Stimulated activated CD8-positive, alpha-beta memory T cell treated with anti-CD3 and anti-CD28 coated beads, Interleukin-7, amount 100 ng/mL, for 48 hours (primary cell): ENCODE results near the gene ALPK3.

Source experiments
- DNase-seq, 2 donors: peaks; one replicate each; pipeline ENCODE4 v3.0.0-alpha.2; 2020; ENCODE audit warnings: low read depth in 1 of 2; ENCODE audit errors: extremely low read depth in 1 of 2

The ALPK3 gene

DNA sequence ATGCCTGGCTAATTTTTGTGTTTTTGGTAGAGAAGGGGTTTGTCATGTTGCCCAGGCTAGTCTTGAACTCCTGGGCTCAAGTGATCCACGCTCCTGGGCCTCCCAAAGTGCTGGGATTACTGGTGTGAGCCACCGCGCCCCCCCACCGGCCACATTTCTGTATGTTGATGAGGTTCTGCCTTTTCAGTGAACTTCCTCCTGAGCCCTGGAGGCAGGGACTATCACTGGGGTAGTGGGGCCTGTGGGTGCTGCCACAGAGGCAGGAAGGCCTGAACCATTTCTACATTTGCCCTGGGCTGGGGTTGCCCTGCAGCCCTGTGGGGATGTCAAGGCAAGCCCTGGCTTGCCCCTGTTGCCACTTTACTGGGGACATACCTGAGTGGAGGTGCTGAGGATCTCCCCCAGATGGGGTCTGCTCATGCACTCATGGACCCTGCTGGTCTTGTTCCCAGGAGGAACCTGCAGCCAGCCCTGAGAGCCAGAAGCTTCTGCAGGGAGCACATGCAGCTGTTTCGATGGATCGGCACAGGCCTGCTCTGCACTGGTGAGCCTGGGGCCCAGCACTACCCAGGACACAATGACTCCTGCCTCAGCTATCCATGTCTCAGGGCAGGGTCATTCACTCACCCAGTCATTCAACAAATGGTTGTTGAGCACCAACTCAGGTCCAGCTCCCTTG, 73.0 kb downstream of the ALPK3 start:
- DNase-seq, result no peak

DNA sequence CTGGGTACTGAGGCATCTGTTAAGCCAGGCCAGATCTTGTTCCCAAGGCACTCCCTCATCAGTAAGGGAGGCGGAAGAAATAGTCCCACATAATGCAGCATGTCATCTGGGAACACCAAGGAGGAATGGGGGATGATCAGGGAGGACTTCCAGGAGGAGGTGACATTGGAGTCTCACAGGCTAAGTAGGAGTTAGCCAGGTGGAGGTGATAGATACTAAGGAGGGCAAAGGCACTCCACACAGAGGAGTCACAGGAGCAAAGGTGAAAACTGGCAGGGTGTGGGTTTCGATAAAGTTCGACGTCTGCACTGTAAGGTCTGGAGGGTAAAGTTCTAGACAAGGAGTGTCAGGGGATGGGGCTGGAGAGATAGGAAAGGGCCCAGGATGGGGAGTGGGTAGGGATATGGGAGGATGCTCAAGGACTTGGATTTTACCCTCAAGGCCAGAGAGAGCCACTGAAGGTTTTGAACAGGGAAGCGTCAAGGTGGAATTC, 73.6 kb downstream of the ALPK3 start:
- DNase-seq, result no peak

DNA sequence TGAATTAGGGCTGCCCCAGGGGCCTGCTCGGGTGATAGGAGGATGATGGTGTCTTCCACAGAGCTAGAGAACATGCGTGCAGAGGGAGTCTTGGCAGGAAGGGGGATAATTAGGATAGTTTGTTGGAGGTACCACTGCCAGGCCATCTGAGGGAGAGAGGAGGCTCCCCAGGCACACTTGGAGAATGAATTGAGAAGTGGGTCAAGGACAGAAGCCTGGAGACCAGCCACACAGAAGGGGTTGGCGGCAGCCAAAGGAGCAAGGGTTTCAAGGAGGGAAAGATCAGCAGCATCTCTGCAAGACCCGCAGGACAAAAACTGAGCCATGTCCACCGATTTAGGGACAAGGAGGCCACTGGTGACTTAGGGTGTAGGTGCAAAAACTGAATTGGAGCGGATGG, 74.2 kb downstream of the ALPK3 start:
- no peak for DNase-seq

DNA sequence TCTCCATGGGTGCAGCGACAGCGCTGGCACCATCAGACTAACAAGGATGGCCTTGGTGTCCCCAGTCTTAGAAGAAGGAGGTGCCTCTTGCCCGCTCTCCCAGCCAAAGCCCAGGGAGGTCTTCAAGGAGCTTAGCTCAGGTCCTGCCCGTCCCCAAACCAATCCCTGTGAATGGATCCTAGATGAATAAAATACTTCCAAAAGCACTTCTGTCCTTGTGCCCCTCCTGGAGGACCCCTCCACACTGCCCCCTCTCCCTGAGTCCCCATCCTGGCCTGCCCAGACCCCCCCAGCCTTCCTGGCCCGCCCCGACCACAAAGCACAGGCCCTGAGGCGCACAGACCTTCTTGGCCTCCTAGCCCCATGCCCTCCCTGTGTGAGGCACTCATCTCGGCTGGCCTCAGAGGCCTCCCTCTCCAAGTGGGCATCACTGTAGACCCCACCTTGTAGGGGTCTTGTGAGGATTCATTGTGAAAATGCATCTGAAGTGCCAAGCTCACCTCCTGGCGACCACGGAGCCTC, 75.7 kb downstream of the ALPK3 start:
- DNase-seq, result no peak

DNA sequence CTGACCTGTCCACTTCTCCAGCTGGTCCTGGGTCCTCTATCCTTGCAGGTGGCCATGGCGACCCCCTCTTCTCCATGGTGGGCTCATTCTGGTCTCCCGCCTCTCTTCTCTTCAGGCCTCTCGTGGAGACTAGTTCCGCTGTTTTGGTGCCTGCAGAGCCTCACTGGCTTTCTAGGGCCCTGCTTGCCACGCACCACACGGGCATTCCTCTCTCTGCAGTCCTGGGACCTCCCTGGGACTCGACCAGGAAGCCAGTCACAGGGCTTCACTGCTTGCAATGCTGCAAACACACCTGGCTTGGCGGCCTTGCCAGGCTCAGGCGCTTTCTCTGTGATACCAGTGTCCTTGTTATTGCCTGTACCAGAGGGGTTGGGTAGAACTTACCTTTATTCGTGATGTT, 76.5 kb downstream of the ALPK3 start:
- DNase-seq, result no peak

DNA sequence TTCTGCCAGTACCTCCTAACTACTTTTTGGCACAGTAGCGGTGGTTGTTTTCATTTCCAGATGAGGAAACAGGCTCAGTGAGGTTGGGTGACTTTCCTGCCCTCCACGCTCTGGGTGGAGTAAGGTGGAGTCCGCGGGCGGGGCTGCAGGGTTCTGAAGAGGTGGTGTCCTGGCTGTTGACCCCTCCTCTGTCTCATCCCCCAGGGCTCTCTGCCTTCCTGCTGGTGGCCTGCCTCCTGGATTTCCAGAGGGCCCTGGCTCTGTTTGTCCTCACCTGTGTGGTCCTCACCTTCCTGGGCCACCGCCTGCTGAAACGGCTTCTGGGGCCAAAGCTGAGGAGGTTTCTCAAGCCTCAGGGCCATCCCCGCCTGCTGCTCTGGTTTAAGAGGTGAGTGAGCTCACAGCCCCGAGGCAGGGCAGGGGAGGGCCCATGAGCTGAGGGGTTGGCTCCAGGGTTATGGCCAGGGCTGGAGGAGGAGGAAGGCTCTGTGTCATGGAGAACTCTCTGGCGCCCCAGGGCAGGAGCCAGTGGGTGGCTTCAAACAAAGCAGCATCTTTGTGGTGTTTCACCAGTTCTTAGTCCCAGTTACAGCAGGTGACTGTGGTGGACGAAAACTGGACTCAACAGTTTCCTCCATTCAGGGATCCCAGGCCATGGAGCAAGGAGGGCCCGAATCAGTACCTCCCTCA, 77.7 kb downstream of the ALPK3 start:
- DNase-seq, result no peak

DNA sequence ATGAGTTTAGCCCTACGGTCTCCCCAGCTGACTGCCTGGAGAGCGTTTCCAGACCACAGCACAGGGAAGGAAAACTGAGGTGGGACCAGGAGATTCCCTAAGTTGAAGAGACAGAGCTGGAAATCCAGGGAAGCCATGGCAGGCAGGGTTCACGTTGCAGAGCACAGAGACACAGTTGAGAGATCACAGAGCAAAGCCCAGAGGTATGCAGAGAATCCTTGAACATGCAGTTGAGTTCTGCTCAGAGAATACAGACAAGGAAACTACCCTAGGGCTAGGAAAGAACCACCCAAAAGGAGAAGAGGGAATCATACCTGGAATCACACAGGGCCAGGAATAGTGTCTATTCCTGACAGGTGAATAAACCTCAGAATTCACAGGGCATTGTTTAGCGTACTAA, 81.6 kb downstream of the ALPK3 start:
- no peak for DNase-seq

DNA sequence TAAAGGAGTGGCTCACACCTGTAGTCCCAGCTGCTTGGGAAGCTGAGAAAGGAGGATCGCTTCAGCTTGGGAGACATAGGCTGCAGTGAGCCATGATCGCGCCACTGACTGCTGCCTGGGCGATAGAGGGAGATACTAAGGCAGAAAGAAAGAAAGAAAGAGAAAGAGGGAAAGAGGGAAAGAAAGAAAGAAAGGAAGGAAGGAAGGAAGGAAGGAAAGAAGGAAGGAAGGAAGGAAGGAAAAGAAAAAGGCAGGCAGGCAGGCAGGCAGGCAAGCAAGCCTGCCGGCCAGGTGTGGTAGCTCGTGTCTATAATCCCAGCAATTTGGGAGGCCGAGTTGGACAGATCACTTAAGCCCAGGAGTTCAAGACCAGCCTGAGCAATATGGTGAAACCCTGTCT, 82.6 kb downstream of the ALPK3 start:
- DNase-seq, result no peak

DNA sequence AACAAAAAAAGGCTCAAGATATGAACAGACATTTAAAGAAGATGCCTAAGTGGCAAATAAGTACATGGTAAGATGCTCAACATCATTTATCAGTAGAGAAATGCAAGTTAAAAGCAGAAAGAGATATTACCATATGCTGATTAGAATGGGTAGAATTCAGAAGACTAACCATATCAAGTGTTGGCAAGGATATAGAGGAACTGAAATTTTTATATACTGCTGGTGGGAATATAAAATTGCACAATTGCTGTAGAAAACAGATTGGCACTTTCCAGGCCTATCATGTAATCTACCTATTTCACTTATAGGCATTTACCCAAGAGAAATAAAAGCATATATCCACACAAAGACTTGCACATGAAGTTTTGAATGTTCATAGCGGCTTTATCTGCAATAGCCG, 84.4 kb downstream of the ALPK3 start:
- DNase-seq, result no peak

DNA sequence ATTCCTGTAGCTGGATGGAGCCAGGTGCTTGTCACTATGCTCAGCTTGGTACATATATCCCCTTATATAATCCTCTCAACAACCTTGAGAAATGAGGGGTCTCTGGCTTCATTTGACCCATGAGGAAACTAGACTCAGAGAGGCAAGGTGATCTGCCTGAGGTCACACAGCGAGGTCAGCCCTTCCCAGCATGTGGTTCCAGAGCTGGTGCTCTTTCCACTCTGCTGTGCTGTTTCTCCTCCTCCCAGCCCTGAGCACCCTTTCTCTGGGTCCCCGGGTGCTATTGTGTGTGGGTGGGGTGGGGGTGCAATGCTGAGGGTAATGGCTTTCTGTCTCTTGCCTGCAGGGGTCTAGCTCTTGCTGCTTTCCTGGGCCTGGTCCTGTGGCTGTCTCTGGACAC, 86.6 kb downstream of the ALPK3 start:
- no peak for DNase-seq

DNA sequence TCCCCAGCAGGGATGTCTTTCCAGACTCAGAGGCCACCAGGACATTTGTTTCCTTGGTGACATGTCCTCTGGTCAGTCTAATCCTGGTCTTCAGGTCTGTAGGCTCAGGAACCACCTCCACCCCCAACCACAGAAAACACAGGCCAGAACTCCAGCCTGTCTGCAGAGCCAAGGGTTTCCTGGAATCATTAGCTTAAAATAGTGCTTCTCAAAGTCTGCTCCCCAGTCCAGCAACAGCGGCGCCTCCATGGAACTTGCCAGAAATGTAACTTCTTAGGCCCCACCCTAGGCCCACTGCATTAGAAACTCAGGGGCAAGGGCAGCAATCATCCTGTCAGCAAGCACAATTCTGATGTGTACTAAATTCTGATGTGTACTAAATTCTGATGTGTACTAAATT, 87.3 kb downstream of the ALPK3 start:
- no peak for DNase-seq

DNA sequence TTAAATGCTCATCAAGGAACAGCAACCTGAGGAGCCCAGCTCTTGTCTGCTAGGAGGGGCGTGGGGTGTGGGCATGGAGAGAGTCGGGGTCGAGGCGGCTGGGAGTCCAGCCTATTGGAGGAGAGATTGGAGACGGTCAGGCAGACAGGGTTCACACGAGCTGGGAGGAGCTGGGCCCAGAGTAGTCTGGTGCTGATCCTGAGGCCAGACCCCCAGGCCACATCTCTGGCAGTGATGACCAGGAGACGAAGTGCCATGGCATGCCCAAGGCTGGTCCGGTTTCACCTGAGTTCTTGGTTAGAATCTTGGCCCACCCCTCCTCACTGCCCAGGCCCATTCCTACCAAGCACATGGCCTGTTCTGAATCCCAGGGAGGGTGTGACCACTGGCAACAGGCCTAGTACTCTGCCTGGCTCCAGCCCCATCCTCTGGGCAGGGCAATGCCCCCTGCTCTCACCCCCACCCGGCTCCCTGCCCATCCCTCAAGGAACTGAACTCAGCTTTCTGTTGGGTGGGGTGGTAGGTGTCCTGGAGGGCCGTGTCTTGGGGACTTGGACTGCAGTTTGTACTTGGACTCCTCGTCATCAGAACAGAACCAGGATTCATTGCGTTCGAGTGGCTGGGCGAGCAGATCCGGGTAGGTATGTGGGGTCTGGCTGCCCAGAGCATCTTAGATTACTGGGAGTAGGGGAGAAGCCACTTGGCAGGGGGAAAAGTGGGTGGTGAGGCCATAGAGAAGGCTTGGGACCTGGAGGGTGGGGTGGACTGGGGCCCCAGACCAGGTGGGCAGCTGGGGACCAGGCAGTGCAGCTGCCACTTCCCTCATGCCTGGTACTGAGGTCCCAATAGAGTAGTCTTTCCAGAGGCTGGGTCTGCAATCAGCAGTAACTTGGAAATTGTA, 88.1 kb downstream of the ALPK3 start:
- DNase-seq, result no peak

DNA sequence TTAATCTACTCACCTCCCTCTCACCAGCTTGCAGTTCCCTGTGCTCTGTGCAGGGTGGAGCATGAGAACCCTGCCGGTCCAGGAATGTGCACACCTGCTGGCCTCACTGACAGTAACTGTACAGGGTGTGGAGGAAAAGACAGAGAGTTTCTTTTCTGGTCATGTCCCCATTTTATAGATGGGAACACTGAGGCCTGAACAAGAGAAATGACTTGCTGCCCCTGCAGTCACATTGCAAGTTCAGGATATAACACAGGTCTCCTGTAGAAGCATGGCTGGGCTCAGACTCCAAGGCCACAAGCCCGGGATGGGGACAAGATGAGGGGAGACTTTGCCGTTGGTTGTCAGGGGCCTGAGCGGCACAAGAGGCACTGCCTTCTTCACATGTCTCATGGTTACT, 90.6 kb downstream of the ALPK3 start:
- no peak for DNase-seq

DNA sequence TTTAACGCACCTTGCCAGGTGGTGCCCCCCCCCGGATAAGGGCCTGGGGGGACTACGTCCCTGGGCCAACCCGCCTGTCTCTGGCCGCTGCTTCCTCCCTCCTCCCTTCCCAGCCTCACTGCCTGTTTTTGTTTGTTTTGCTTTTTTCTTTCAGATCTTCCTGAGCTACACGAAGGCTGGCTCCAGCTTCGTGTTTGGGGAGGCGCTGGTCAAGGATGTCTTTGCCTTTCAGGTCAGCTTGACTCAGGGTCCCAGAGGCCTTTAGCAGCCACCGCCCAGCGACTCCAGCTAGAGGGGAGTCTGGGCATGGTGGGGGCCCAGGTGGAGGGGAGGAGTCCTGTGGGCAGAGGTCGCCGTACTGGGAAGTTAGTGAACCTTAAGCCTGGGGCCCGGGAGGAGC, 91.4 kb downstream of the ALPK3 start:
- DNase-seq, result no peak

DNA sequence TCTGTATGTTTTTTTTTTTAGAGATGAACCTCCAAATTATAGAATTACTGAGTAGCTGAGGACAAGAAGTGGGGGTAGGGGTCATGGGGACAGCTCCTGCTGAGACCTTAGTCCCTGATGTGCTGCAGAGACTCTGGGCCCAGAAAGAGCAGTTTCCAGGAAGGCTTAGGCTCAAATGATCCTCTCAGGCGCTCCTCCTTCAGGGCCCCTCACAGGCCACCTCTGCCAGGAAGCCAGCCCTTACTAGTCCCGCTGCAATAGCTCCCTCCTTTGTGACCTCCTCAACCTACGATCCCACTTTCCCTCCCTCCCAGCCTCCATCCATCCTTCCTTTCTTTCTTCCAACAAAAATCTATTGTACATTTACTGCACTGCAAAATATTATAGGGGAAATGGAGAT, 91.9 kb downstream of the ALPK3 start:
- DNase-seq, result no peak

DNA sequence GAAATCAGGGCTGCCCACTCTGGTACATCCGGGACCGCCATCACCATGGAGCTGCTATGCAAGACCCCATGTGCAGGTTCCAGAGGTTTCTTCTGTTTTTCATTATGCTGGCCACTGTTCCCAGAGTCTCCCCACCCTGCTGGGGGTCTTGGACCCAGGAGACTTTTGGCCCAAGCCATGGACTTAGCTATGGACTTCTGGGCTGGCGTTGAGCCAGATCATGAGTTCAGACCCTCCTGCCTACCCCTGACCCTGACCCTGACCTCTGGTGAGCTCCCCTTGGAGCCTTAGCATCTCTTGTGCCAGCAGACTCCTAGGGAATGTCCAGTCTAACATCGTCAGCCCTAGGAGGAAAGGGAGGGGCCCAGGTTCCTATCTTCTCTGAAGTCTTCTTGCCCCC, 92.6 kb downstream of the ALPK3 start:
- no peak for DNase-seq

DNA sequence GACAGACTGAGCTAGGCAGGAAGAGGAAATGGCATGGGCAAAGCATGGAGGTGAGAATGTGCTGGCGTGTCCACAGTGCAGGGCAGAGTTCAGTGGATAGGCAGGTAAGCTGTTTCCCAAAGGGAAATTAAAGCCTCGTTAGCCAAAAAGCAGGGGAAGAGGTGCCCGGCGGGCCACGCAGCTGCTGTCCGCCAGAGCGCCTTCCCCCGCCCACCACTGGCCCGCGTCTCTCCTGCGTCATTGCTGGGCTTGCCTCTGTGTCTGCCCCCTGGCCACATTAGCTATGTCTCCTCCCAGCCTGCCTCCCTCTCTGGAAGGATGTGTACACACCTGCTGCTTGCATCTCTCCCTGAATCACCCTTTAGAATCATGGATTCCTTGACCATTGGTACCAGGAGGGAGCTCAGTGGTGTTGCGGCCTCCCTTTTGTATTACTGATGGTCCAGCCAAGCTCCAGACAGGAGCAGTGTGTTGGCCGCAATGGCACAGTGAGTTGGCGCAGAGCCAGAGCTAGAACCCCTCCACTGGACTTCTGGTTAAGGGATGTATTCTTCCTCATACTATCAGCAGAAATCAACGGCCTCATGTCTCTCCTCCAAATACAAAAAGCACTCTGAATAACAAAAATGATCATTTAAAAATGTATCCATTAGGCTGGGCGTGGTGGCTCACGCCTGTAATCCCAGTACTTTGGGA, 93.9 kb downstream of the ALPK3 start:
- no peak for DNase-seq

DNA sequence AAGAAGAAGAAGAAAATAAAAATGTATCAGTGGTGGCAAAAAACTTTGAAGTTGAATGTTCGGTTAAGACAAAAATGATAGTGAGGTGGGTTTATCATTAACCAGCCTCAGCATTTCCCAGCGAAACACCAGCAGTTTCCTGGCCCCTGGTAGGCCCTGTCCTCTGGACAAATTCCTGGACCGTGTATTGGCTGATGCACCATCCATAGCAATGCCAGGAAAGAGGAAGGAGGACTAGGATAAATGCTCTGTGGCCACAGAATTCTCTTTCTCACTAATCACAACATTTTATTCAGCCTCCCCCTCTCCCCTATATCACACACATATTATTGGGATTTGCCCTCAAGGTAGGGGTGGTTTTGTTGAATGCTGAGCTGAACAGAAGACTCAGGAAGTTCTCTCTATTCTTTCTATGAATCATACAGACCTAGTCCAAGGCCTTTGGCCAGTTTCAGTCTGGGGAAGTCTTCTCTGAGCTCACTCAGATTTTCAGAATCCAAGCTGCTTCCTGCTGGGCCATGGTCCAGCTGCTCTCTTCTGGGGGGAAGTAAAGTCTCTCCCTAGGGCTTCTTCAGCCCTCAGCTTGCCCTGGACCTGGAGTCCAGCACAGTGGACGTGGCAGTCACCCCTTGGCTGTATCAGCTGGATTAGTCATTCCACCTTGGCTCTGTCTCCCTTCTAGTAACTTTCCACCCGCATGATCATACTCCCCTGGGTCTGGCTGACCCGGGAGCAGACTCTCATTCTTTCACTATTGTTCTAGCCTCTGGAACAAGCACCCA, 94.9 kb downstream of the ALPK3 start:
- no peak for DNase-seq

DNA sequence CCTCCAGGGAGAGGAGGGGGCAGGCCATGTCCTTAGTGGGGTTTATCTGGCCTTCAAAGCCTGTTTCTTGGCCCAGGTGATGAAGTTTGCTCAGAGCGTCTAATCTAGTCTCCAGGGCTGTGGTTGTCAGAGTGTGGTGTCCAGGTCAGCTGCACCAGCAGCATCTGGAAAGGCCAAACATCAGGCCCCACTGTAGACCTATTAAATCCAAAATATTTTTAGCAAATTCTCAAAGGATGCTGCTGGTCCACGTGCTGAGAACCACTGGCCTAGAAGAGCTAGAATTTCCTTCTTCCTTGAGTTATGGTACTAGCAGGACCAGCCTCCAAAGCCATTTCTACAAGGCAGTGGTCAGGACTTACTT, 96.2 kb downstream of the ALPK3 start:
- DNase-seq, result no peak

DNA sequence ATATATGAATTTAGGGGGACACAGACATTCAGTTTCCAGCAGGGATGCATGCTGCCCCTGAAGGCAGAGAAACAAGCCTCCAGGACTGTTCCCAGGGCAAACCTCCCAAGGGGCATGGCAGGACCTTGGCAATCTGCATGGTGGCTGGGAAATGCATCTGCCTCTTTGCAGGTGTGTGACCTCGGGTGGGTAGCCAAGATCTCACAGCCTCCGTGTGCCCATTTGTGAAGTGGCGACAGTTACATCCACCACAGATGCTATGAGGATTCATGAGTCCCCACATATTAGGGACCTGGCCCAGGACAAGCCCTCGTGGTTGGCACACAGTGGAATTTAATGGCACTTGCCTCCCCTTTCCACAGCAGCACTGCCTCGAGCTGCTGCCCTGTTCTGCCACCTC, 97.2 kb downstream of the ALPK3 start:
- DNase-seq, result no peak
